Nephron (organoid): ENCODE measurements around the gene BRAF.
"Not testable (repeated sequence)": the region's sequence is repeated elsewhere in the genome, so short reads cannot be mapped to it uniquely, and the experiment has no call there.

Experiments used
- H3K27ac Mint-ChIP-seq, 3 experiments: 2 replicates each; pipeline ENCODE4 v1.8.0; 2020; ENCODE audit warnings: mixed read lengths in 3 of 3, mild to moderate bottlenecking in 2 of 3, moderate library complexity in 1 of 3
- H3K27me3 Mint-ChIP-seq: 2 replicates; pipeline ENCODE4 v1.8.0; 2021; ENCODE audit warnings: low read depth, mild to moderate bottlenecking, moderate library complexity, mixed read lengths
- H3K36me3 Mint-ChIP-seq: 2 replicates; pipeline ENCODE4 v1.8.0; 2020; ENCODE audit warnings: low read depth, mixed read lengths
- H3K4me1 Mint-ChIP-seq: 2 replicates; pipeline ENCODE4 v1.8.0; 2020; ENCODE audit warnings: mixed read lengths
- H3K4me3 Mint-ChIP-seq, 3 experiments: 2 replicates each; pipeline ENCODE4 v1.8.0; 2020; ENCODE audit warnings: mild to moderate bottlenecking in 3 of 3, mixed read lengths in 3 of 3, moderate library complexity in 2 of 3
- H3K9me3 Mint-ChIP-seq: 2 replicates; pipeline ENCODE4 v1.8.0; 2020; ENCODE audit warnings: mixed read lengths
- TF ChIP-seq, protein P1 (sequence below), 3 experiments: fragments of 200-600 bp; sonication (generic); IDR thresholded peaks; one replicate each; pipeline ENCODE4 v1.5.0; 2021; ENCODE audit warnings: antibody characterized with exemption in 3 of 3; ENCODE audit not compliant: unreplicated experiment in 3 of 3

The BRAF gene

DNA sequence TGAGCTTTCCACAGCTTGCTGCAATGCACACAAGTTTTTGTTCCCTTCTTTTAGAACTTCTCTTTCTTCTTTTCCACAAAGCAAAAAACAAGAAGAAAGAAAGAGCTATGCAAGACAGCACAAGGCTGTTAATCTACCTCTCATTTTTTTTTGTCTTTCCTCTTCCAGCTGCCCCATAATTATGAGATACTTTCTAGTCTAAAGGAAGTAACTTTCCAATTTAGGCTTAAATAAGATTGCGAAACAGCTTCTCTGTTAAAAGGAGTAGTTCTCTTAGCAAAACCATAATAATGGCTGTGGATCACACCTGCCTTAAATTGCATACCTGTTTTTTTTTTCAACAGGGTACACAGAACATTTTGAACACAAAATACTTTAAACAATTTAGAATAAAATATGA, 172.2 kb downstream of the BRAF start:
- no peaks in the 10 kb centered on the region for H3K4me1 Mint-ChIP-seq
- H3K4me3 Mint-ChIP-seq, result no peak overlapping the region
- TF ChIP-seq, protein P1, sequence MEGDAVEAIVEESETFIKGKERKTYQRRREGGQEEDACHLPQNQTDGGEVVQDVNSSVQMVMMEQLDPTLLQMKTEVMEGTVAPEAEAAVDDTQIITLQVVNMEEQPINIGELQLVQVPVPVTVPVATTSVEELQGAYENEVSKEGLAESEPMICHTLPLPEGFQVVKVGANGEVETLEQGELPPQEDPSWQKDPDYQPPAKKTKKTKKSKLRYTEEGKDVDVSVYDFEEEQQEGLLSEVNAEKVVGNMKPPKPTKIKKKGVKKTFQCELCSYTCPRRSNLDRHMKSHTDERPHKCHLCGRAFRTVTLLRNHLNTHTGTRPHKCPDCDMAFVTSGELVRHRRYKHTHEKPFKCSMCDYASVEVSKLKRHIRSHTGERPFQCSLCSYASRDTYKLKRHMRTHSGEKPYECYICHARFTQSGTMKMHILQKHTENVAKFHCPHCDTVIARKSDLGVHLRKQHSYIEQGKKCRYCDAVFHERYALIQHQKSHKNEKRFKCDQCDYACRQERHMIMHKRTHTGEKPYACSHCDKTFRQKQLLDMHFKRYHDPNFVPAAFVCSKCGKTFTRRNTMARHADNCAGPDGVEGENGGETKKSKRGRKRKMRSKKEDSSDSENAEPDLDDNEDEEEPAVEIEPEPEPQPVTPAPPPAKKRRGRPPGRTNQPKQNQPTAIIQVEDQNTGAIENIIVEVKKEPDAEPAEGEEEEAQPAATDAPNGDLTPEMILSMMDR (IDR thresholded peaks at IDR 0.05; ENCODE audit: unreplicated experiment in 3 of 3), result no peak
- peaks cover 48% of the 10 kb centered on the region for H3K36me3 Mint-ChIP-seq
- H3K27ac Mint-ChIP-seq, result no peak overlapping the region
- no peaks in the 10 kb centered on the region for H3K9me3 Mint-ChIP-seq
- no peaks in the 10 kb centered on the region for H3K27me3 Mint-ChIP-seq

DNA sequence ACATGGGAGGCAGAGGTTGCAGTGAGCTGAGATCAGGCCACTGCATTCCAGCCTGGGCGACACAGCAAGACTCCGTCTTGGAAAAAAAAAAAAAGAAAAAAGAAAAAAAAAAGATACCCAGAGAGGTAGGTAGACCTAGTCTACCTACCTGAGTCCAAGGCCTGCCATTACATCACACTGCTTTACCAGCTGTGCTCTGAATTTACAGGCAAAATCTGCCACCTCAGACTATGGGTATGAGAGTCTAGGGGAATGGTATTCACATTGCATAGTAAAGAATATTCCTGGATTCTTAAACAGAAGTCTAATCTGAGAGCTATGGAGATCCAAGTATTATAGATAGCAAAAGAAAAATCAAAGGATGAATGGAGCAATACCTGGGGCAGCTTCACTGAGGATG, 178.0 kb downstream of the BRAF start:
- TF ChIP-seq, protein P1 (IDR thresholded peaks at IDR 0.05; ENCODE audit: unreplicated experiment in 3 of 3), result no peak
- Mint-ChIP-seq H3K4me3 (no peak overlapping the region), H3K27ac (no peak overlapping the region), H3K27me3 (no peaks in the 10 kb centered on the region), H3K36me3 (peaks cover 39% of the 10 kb centered on the region), H3K9me3 (no peaks in the 10 kb centered on the region), H3K4me1 (no peaks in the 10 kb centered on the region)

DNA sequence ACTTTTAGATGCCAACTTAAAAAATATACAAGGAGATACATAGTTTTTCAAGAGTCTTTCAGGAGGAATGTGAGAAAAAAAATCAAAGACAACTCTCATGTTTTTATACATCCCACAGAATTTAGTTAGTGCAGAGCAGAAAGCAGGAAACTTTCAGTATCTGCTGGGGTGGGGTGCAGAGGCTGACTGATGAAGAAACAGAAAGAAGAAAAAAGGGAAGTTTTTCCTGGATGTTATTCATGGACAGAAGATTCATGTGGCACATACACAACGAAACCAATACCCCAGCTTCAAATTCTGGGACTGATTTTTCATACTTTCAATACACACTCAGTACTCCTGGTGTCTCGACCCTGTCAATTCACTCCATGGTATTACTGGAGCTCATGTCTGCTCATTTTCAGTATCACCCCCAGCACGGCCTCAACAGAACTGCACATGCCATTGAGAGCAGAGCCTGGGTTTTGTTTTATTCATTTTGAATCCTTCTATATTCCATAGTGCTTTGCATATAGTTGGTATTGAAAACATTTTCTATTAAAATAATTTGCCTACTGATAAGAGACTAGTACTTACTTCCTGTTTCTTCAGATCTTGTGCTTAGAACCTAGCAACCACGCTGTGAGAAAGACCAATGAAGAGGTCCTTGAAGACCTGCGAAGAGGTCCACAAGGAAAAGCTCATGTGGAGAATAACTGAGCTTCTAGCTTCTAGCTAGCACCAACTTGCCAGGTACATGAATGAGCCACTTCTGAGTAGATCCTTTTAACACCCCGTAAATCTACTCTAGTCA, 179.3 kb downstream of the BRAF start:
- Mint-ChIP-seq H3K27ac (no peak overlapping the region), H3K4me1 (no peaks in the 10 kb centered on the region), H3K4me3 (no peak overlapping the region), H3K27me3 (no peaks in the 10 kb centered on the region), H3K9me3 (no peaks in the 10 kb centered on the region), H3K36me3 (peaks cover 47% of the 10 kb centered on the region)
- TF ChIP-seq, protein P1 (IDR thresholded peaks at IDR 0.05; ENCODE audit: unreplicated experiment in 3 of 3), result no peak

DNA sequence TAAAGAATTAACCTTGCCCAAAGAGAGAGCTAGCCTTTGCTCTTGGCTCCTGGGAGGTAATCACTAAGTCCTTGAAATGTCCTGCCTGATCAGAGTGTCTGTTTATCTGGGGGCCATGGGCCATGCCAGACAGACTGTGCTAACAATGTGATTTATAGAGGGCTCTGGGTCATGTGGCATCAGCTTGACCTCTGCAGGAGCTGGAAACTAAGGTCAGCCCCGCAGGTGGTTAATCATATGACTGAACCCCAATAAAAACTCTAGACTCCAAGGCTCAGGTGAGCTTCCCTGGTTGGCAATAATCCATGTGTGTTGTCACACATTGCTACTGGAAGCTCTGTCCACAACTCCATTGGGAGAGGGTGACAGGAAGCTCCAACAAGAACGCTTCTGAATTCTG, 180.7 kb downstream of the BRAF start:
- Mint-ChIP-seq H3K27me3 (no peaks in the 10 kb centered on the region), H3K36me3 (peaks cover 47% of the 10 kb centered on the region), H3K4me1 (no peaks in the 10 kb centered on the region), H3K27ac (no peak overlapping the region), H3K4me3 (no peak overlapping the region), H3K9me3 (no peaks in the 10 kb centered on the region)
- TF ChIP-seq, protein P1 (IDR thresholded peaks at IDR 0.05; ENCODE audit: unreplicated experiment in 3 of 3), result no peak

DNA sequence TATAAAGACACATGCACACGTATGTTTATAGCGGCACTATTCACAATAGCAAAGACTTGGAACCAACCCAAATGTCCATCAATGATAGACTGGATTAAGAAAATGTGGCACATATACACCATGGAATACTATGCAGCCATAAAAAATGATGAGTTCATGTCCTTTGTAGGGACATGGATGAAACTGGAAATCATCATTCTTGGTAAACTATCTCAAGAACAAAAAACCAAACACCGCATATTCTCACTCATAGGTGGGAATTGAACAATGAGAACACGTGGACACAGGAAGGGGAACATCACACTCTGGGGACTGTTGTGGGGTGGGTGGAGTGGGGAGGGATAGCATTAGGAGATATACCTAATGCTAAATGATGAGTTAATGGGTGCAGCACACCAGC, 181.5 kb downstream of the BRAF start:
- not testable (repeated sequence) for H3K4me3 Mint-ChIP-seq, H3K9me3 Mint-ChIP-seq, H3K27ac Mint-ChIP-seq, H3K4me1 Mint-ChIP-seq, H3K27me3 Mint-ChIP-seq
- H3K36me3 Mint-ChIP-seq, result peaks cover 46% of the 10 kb centered on the region

DNA sequence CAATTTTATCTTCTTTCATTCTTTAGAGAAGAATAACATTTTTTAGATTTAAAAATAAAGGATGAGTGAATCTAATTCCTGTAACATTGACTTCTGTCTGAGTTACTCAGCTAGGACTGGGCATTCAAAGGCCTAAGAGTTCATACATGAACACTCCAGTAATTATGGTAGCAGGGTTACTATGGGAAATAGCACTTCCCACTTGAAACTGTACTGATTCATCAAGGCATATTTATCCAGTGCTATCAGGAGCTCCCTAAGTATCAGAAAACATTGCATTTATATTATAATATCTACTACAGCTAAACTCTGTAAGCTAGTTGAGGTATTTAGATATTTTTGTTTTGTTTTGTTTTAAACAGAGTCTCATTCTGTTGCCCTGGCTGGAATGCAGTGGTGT, 186.4 kb downstream of the BRAF start:
- TF ChIP-seq, protein P1 (IDR thresholded peaks at IDR 0.05; ENCODE audit: unreplicated experiment in 3 of 3), result no peak
- no peaks in the 10 kb centered on the region for H3K4me1 Mint-ChIP-seq
- no peak overlapping the region for H3K27ac Mint-ChIP-seq
- H3K9me3 Mint-ChIP-seq, result no peaks in the 10 kb centered on the region
- no peak overlapping the region for H3K4me3 Mint-ChIP-seq
- H3K27me3 Mint-ChIP-seq, result no peaks in the 10 kb centered on the region
- peaks cover 53% of the 10 kb centered on the region for H3K36me3 Mint-ChIP-seq
